CD4-positive, CD25-positive, alpha-beta regulatory T cell (primary cell): ENCODE measurements around the gene XXYLT1. TPM values are rescaled to one million over a fixed set of nuclear protein-coding genes. Genes with fewer than 3 reads are reported as not detected.

Experiments used
- ATAC-seq, 2 donors: fragments of 150-1000 bp; cut with Tn5 transposase; one replicate each; pipeline ENCODE4 v1.10.0; 2021; ENCODE audit warnings: low read depth in 2 of 2, moderate number of reproducible peaks in 2 of 2, moderate library complexity in 1 of 2
- DNase-seq, 3 donors: peaks; one replicate each; pipeline versions ENCODE4 v3.0.0 to v3.0.0-alpha.2; 2012 to 2022; ENCODE audit warnings: mixed read lengths in 1 of 3
- H3K27ac ChIP-seq: one replicate; pipeline ENCODE4 v1.7.0; 2013; ENCODE audit warnings: mild to moderate bottlenecking, low read length; ENCODE audit not compliant: insufficient read depth, poor library complexity, severe bottlenecking
- H3K27me3 ChIP-seq: one replicate; pipeline ENCODE4 v1.7.0; 2013; ENCODE audit warnings: low read length; ENCODE audit not compliant: control insufficient read depth, insufficient read depth
- H3K36me3 ChIP-seq: one replicate; pipeline ENCODE4 v1.7.0; 2013; ENCODE audit warnings: mild to moderate bottlenecking, low read length, moderate library complexity; ENCODE audit not compliant: control insufficient read depth, insufficient read depth
- H3K4me1 ChIP-seq: 2 replicates; pipeline ENCODE4 v1.7.0; 2013; ENCODE audit warnings: mild to moderate bottlenecking, low read length; ENCODE audit not compliant: insufficient read depth, control insufficient read depth, poor library complexity, severe bottlenecking
- H3K4me3 ChIP-seq: one replicate; pipeline ENCODE4 v1.7.0; 2013; ENCODE audit warnings: low read depth, mild to moderate bottlenecking, low read length, moderate library complexity
- H3K9me3 ChIP-seq, 2 experiments: 1 replicate in 1 of 2; 2 replicates in 1 of 2; pipeline ENCODE4 v1.7.0; 2013; ENCODE audit warnings: low read length in 2 of 2, mild to moderate bottlenecking in 1 of 2, moderate library complexity in 1 of 2; ENCODE audit not compliant: control insufficient read depth in 2 of 2
- H3K27ac Mint-ChIP-seq, 3 donors: one replicate each; pipeline ENCODE4 v1.8.0; 2020 to 2022; ENCODE audit warnings: mild to moderate bottlenecking in 3 of 3, mixed read lengths in 3 of 3, moderate library complexity in 2 of 3
- H3K27me3 Mint-ChIP-seq: one replicate; pipeline ENCODE4 v1.8.0; 2022; ENCODE audit warnings: mild to moderate bottlenecking, mixed read lengths
- H3K36me3 Mint-ChIP-seq: one replicate; pipeline ENCODE4 v1.8.0; 2020; ENCODE audit warnings: mixed read lengths
- H3K4me1 Mint-ChIP-seq, 4 donors: one replicate each; pipeline ENCODE4 v1.8.0; 2020 to 2022; ENCODE audit warnings: mixed read lengths in 4 of 4, mild to moderate bottlenecking in 1 of 4
- H3K4me3 Mint-ChIP-seq, 4 donors: one replicate each; pipeline ENCODE4 v1.8.0; 2020 to 2022; ENCODE audit warnings: mild to moderate bottlenecking in 4 of 4, mixed read lengths in 4 of 4, moderate library complexity in 3 of 4
- H3K9me3 Mint-ChIP-seq, 7 donors: one replicate each; pipeline ENCODE4 v1.8.0; 2020 to 2022; ENCODE audit warnings: mixed read lengths in 7 of 7, mild to moderate bottlenecking in 3 of 7, moderate library complexity in 2 of 7
- polyA plus RNA-seq, 4 donors: library from polyadenylated mRNA; unstranded; fragments of 300-500 nt; fragmentation: Illumina TruSeq; gene quantifications; one replicate each; pipeline ENCODE4 v1.2.3, GENCODE V29; 2021
- total RNA-seq: library from RNA; stranded (reverse); gene quantifications from one replicate; pipeline ENCODE4 v1.2.3, GENCODE V29; 2022

XXYLT1 gene
- total and polyA plus RNA-seq, 5 donors from 2014 or later: 3.9 to 6.4 (median 5.7) TPM

DNA sequence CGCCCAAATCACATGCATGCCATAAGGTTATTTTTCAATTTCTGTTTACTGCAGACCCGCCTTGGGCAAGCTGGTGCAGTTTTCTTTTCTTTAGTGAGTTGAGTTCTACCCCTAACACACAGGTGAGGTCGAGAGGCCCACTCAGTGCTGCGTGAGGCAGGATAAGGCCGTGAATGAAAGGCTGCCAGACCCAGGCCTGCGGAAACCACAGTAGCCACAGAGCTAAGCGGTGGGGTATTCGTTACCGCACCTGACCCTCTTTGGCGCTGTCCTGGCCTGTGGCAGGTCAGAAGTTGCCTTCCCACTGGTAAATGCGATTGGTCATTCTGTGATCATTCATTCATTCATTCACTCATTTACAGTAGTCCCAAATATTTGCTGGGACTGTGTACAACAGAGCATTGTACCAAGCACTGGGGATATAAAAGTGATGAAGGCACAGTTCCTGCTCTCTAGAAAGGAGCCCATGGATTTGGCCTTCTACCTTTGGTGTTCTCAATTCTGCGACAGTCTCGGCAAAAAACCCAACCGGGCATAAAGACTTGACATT lies 144.8 kb downstream of the XXYLT1 start:
- Histone ChIP-seq H3K9me3 (no peaks in the 10 kb centered on the region), H3K4me3 (no peak overlapping the region), H3K27me3 (no peaks in the 10 kb centered on the region), H3K4me1 (peaks cover 34% of the 10 kb centered on the region), H3K27ac (peak overlapping the region; percentile 16), H3K36me3 (no peaks in the 10 kb centered on the region)
- H3K4me1 Mint-ChIP-seq: peaks cover 8 to 38% (median 32%) of the 10 kb centered on the region in 4 donors
- no peaks in the 10 kb centered on the region for H3K9me3 Mint-ChIP-seq
- peaks cover 13% of the 10 kb centered on the region for H3K36me3 Mint-ChIP-seq
- H3K4me3 Mint-ChIP-seq: peak overlapping the region in 1 of 4 donors; percentile 10
- ATAC-seq: no peak
- no peaks in the 10 kb centered on the region for H3K27me3 Mint-ChIP-seq
- no peak for DNase-seq
- H3K27ac Mint-ChIP-seq: peak overlapping the region in 1 of 3 donors; percentile 45

DNA sequence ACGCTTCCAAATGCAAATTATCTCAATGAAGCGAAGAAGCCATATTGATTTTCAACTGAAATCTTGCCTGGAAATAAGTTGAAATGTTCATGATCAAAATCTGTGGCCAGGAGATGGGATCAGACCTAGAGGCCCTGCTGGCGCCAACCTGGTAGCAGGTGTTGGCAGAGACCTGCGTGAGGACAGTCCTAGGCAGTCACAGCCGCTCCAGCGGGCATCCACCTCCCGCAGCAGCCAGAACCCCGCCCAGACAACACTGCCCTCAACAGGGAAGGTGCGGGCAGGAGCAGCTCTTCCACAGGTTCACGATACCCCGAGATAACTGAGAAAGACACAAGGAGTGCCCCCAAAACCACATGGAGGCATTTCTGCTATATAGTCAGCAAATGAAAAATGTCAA lies 145.3 kb downstream of the XXYLT1 start:
- H3K4me3 ChIP-seq: no peak overlapping the region
- Mint-ChIP-seq H3K36me3 (peaks cover 13% of the 10 kb centered on the region), H3K9me3 (no peaks in the 10 kb centered on the region), H3K27me3 (no peaks in the 10 kb centered on the region), H3K4me3 (peak overlapping the region in 1 of 4 donors; percentile 10), H3K4me1 (peaks cover 8 to 34% (median 31%) of the 10 kb centered on the region in 4 donors), H3K27ac (peak overlapping the region in 1 of 3 donors; percentile 45)
- H3K9me3 ChIP-seq: no peaks in the 10 kb centered on the region
- no peak for DNase-seq
- ATAC-seq: no peak
- no peaks in the 10 kb centered on the region for H3K36me3 ChIP-seq
- no peaks in the 10 kb centered on the region for H3K27me3 ChIP-seq
- H3K4me1 ChIP-seq: peaks cover 34% of the 10 kb centered on the region
- H3K27ac ChIP-seq: no peak overlapping the region

DNA sequence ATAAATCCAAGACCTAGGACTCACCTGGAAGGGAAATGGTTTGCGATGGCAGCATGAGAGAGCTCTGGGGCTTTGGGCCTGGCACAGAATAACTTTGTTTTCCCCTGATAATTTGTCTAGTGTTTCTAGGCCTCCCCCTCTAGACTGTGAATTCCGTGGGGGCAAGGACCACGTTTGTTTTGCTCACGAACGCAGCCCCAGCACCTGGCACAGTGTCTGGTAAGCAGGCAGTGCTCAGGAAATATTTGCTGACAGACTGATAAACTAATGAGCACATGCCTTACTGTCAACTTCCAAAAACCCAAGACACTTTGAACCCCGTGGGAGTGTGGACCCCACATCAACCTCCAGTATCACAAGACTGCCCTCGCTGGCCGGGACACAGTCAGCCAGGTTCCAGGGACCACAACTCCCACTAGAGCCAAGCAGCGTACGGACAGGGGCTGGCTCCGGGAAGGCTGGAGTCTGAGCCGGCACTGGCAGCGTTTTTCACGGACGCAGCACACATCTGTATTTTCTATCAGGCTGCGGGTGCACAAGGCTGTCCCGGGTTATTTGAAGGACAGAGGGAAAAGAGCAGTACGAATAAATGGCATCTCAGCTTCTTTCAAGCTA lies 146.5 kb downstream of the XXYLT1 start:
- no peaks in the 10 kb centered on the region for H3K27me3 Mint-ChIP-seq
- peaks cover 8 to 22% (median 20%) of the 10 kb centered on the region in 4 donors for H3K4me1 Mint-ChIP-seq
- H3K9me3 Mint-ChIP-seq: no peaks in the 10 kb centered on the region
- Histone ChIP-seq H3K36me3 (no peaks in the 10 kb centered on the region), H3K27me3 (no peaks in the 10 kb centered on the region), H3K4me3 (no peak overlapping the region), H3K27ac (no peak overlapping the region), H3K9me3 (no peaks in the 10 kb centered on the region), H3K4me1 (peaks cover 23% of the 10 kb centered on the region)
- DNase-seq (no peak), ATAC-seq (no peak)
- H3K27ac Mint-ChIP-seq: no peak overlapping the region
- H3K36me3 Mint-ChIP-seq: peaks cover 13% of the 10 kb centered on the region
- H3K4me3 Mint-ChIP-seq: no peak overlapping the region

DNA sequence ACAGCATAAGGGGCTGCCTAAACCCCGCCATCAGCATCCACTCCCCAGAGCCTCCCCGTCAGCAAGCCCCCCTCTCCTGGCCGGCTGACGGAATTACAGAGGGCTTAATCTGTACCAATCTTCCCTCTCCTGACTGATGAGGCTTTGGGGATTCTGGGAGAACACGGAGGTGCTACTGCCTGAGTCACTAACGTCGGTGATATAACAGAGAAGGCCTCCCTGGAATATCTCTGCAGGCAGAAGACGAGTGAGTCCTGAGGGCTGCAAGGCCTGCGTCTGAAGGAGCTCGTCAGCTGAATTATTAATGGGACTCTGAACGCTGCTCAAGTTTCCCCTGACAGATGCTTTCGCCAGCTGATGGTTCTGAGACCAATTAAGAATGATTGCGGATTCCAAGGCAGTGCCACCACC lies 147.7 kb downstream of the XXYLT1 start:
- Histone ChIP-seq H3K27ac (no peak overlapping the region), H3K4me1 (peaks cover 11% of the 10 kb centered on the region), H3K4me3 (no peak overlapping the region), H3K9me3 (no peaks in the 10 kb centered on the region), H3K27me3 (no peaks in the 10 kb centered on the region), H3K36me3 (no peaks in the 10 kb centered on the region)
- ATAC-seq: no peak
- H3K27ac Mint-ChIP-seq: no peak overlapping the region
- H3K4me3 Mint-ChIP-seq: no peak overlapping the region
- H3K9me3 Mint-ChIP-seq: no peaks in the 10 kb centered on the region
- peaks cover 3 to 11% (median 10%) of the 10 kb centered on the region in 4 donors for H3K4me1 Mint-ChIP-seq
- peaks cover 9% of the 10 kb centered on the region for H3K36me3 Mint-ChIP-seq
- no peaks in the 10 kb centered on the region for H3K27me3 Mint-ChIP-seq
- no peak for DNase-seq

DNA sequence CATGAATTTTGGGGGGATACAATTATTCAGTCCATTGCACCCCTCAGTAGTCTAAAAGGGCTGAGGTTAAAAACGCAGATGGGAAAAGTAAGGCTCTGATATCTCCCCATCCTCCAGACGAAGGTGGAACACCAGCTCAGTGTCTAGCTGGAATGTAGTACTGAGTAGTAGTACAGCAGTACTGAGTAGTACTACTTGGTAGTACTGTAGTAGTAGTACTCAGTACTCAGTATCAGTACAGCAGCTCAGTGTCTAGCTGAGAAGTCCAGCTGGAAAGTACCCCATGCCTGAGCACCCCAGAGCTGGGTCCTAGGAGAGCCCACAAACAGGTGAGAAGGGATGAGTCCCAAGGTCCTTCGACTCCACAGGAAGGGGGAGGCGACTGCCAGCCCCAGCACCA lies 148.7 kb downstream of the XXYLT1 start:
- H3K27me3 Mint-ChIP-seq: no peaks in the 10 kb centered on the region
- H3K36me3 Mint-ChIP-seq: peaks cover 7% of the 10 kb centered on the region
- Histone ChIP-seq H3K27ac (no peak overlapping the region), H3K9me3 (no peaks in the 10 kb centered on the region), H3K4me3 (no peak overlapping the region), H3K4me1 (peaks cover 5% of the 10 kb centered on the region), H3K36me3 (no peaks in the 10 kb centered on the region), H3K27me3 (no peaks in the 10 kb centered on the region)
- peaks cover 0 to 7% (median 2%) of the 10 kb centered on the region in 4 donors for H3K4me1 Mint-ChIP-seq
- no peaks in the 10 kb centered on the region for H3K9me3 Mint-ChIP-seq
- ATAC-seq (no peak), DNase-seq (no peak)
- no peak overlapping the region for H3K27ac Mint-ChIP-seq
- no peak overlapping the region for H3K4me3 Mint-ChIP-seq

DNA sequence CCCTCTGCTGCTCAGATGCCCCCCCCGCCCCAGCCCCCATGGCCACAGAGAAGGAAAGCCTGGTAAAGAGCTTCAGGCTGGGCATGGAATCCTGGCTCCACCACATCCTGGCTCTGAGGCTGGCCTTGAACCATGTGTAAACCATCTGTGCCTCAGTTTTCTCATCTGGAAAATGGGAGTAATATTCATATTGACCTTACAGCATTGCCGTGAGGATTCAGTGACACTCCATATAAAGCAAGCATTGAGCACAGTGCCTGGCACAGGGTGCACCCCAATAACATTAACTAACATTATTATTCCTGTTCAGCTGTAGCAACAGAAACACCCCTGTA lies 150.7 kb downstream of the XXYLT1 start:
- Histone ChIP-seq H3K4me3 (no peak overlapping the region), H3K4me1 (no peaks in the 10 kb centered on the region), H3K9me3 (no peaks in the 10 kb centered on the region), H3K27ac (no peak overlapping the region), H3K36me3 (no peaks in the 10 kb centered on the region), H3K27me3 (no peaks in the 10 kb centered on the region)
- no peaks in the 10 kb centered on the region for H3K27me3 Mint-ChIP-seq
- peaks cover 7% of the 10 kb centered on the region for H3K36me3 Mint-ChIP-seq
- H3K27ac Mint-ChIP-seq: no peak overlapping the region
- no peak for DNase-seq
- no peak overlapping the region for H3K4me3 Mint-ChIP-seq
- H3K4me1 Mint-ChIP-seq: peaks cover 0 to 7% (median 1%) of the 10 kb centered on the region in 4 donors
- ATAC-seq: no peak
- no peaks in the 10 kb centered on the region for H3K9me3 Mint-ChIP-seq

DNA sequence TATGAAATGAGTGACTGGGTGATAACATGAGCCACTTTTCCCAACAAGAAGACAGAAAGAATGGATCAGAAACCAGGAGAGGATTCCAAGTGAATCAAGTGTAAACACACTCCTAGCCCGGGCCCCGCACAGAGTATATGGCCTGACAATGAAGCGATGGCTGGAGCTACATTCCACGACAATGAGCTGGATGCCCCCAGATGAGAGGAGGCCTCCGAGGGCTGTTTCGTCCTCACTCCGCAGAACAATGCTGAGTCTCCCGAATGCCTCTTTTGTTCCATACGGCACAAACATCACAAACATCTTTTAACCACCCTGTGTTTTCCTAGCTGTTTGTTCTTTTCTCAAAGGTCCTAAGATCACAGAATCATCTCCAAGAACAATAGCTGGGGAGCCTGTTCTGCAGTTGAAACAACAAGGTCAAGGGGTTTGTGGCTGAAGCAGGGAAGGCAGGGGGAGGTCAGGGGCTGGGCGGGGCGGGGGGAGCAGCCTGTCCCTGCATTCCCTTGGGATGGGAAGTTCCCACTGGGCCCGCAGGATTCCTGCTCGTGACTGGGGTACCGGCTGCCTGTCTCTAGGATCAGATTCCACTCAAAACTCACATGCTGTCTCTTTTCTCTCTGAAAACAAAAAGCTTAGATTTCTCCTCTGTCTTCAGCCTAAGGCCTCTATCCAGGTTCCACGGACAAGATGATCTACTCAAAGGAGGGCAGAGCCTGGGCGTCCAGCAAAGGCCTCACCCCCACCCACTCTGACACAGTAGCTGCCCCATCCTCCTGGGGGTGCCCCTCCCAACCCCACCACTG lies 151.3 kb downstream of the XXYLT1 start:
- no peaks in the 10 kb centered on the region for H3K4me1 ChIP-seq
- H3K27me3 Mint-ChIP-seq: no peaks in the 10 kb centered on the region
- H3K4me1 Mint-ChIP-seq: peaks cover 0 to 7% (median 1%) of the 10 kb centered on the region in 4 donors
- no peak overlapping the region for H3K4me3 ChIP-seq
- H3K27me3 ChIP-seq: no peaks in the 10 kb centered on the region
- no peak overlapping the region for H3K27ac ChIP-seq
- no peak overlapping the region for H3K4me3 Mint-ChIP-seq
- peaks cover 3% of the 10 kb centered on the region for H3K36me3 Mint-ChIP-seq
- H3K9me3 ChIP-seq: no peaks in the 10 kb centered on the region
- H3K9me3 Mint-ChIP-seq: no peaks in the 10 kb centered on the region
- no peaks in the 10 kb centered on the region for H3K36me3 ChIP-seq
- no peak for ATAC-seq
- DNase-seq: no peak
- no peak overlapping the region for H3K27ac Mint-ChIP-seq
